ENCODE measurements around the gene CREM.

CREM gene

GRCh38 chr10:35246770-35247343 lies 120.2 kb downstream of the CREM start:
- Histone ChIP-seq H3K9me3 (ENCODE audit: control insufficient read depth in 5 of 5, low read length in 5 of 5) (no peaks in the 10 kb centered on the region), H3K4me1 (ENCODE audit: control insufficient read depth in 5 of 5, insufficient read depth in 5 of 5, low read length in 5 of 5) (no peaks in the 10 kb centered on the region), H3K27ac (ENCODE audit: low read depth, low read length) (no peak overlapping the region), H3K4me3 (ENCODE audit: low read depth in 1 of 5, low read length in 5 of 5) (no peak overlapping the region), H3K9ac (ENCODE audit: low read length in 5 of 5) (no peak overlapping the region), H3K27me3 (ENCODE audit: control insufficient read depth in 5 of 5, insufficient read depth in 4 of 5, low read length in 5 of 5) (no peaks in the 10 kb centered on the region), H3K36me3 (ENCODE audit: control insufficient read depth in 5 of 5, insufficient read depth in 5 of 5, low read length in 5 of 5) (no peaks in the 10 kb centered on the region)

- Histone ChIP-seq H3K4me3 (ENCODE audit: low read depth in 1 of 5, low read length in 5 of 5) (no peak overlapping the region), H3K9me3 (ENCODE audit: control insufficient read depth in 5 of 5, low read length in 5 of 5) (no peaks in the 10 kb centered on the region)
These were observed 124.9 kb downstream of the CREM start for GRCh38 chr10:35251373-35252100.

GRCh38 chr10:35257057-35257983 lies 130.7 kb downstream of the CREM start:
- Histone ChIP-seq H3K9ac (ENCODE audit: low read length in 5 of 5) (no peak overlapping the region), H3K27me3 (ENCODE audit: control insufficient read depth in 5 of 5, insufficient read depth in 4 of 5, low read length in 5 of 5) (no peaks in the 10 kb centered on the region), H3K4me3 (ENCODE audit: low read depth in 1 of 5, low read length in 5 of 5) (no peak overlapping the region), H3K9me3 (ENCODE audit: control insufficient read depth in 5 of 5, low read length in 5 of 5) (peaks cover 3 to 17% (median 9%) of the 10 kb centered on the region in 5 donors), H3K27ac (ENCODE audit: low read depth, low read length) (no peak overlapping the region), H3K36me3 (ENCODE audit: control insufficient read depth in 5 of 5, insufficient read depth in 5 of 5, low read length in 5 of 5) (no peaks in the 10 kb centered on the region), H3K4me1 (ENCODE audit: control insufficient read depth in 5 of 5, insufficient read depth in 5 of 5, low read length in 5 of 5) (no peaks in the 10 kb centered on the region)

More at GRCh38 chr10:35251373-35252100, 124.9 kb downstream of the CREM start:
- H3K27me3 ChIP-seq (ENCODE audit: control insufficient read depth in 5 of 5, insufficient read depth in 4 of 5, low read length in 5 of 5) = no peaks in the 10 kb centered on the region
- no peaks in the 10 kb centered on the region for H3K36me3 ChIP-seq (ENCODE audit: control insufficient read depth in 5 of 5, insufficient read depth in 5 of 5, low read length in 5 of 5)
- H3K4me1 ChIP-seq (ENCODE audit: control insufficient read depth in 5 of 5, insufficient read depth in 5 of 5, low read length in 5 of 5) = no peaks in the 10 kb centered on the region
- no peak overlapping the region for H3K27ac ChIP-seq (ENCODE audit: low read depth, low read length)
- no peak overlapping the region for H3K9ac ChIP-seq (ENCODE audit: low read length in 5 of 5)

GRCh38 chr10:35259769-35260397 lies 133.2 kb downstream of the CREM start:
- no peak overlapping the region for H3K4me3 ChIP-seq (ENCODE audit: low read depth in 1 of 5, low read length in 5 of 5)

GRCh38 chr10:35262436-35262835 lies 135.8 kb downstream of the CREM start:
- H3K36me3 ChIP-seq (ENCODE audit: control insufficient read depth in 5 of 5, insufficient read depth in 5 of 5, low read length in 5 of 5) = no peaks in the 10 kb centered on the region
- H3K9me3 ChIP-seq (ENCODE audit: control insufficient read depth in 5 of 5, low read length in 5 of 5) = peaks cover 2 to 10% (median 5%) of the 10 kb centered on the region in 5 donors
- H3K4me3 ChIP-seq (ENCODE audit: low read depth in 1 of 5, low read length in 5 of 5) = no peak overlapping the region

More at GRCh38 chr10:35259769-35260397, 133.2 kb downstream of the CREM start:
- Histone ChIP-seq H3K9me3 (ENCODE audit: control insufficient read depth in 5 of 5, low read length in 5 of 5) (peaks cover 3 to 17% (median 9%) of the 10 kb centered on the region in 5 donors), H3K9ac (ENCODE audit: low read length in 5 of 5) (no peak overlapping the region), H3K27ac (ENCODE audit: low read depth, low read length) (no peak overlapping the region), H3K4me1 (ENCODE audit: control insufficient read depth in 5 of 5, insufficient read depth in 5 of 5, low read length in 5 of 5) (no peaks in the 10 kb centered on the region), H3K36me3 (ENCODE audit: control insufficient read depth in 5 of 5, insufficient read depth in 5 of 5, low read length in 5 of 5) (no peaks in the 10 kb centered on the region), H3K27me3 (ENCODE audit: control insufficient read depth in 5 of 5, insufficient read depth in 4 of 5, low read length in 5 of 5) (no peaks in the 10 kb centered on the region)

More at GRCh38 chr10:35262436-35262835, 135.8 kb downstream of the CREM start:
- Histone ChIP-seq H3K27me3 (ENCODE audit: control insufficient read depth in 5 of 5, insufficient read depth in 4 of 5, low read length in 5 of 5) (no peaks in the 10 kb centered on the region), H3K4me1 (ENCODE audit: control insufficient read depth in 5 of 5, insufficient read depth in 5 of 5, low read length in 5 of 5) (peaks cover 0 to 5% (median 4%) of the 10 kb centered on the region in 5 donors), H3K27ac (ENCODE audit: low read depth, low read length) (no peak overlapping the region), H3K9ac (ENCODE audit: low read length in 5 of 5) (no peak overlapping the region)

Measured in subcutaneous abdominal adipose tissue (tissue), 5 donors.